Mammary epithelial cell (primary cell): ENCODE data around the gene EPHX1.

Source experiments
- EZH2 ChIP-seq: IDR thresholded peaks from 2 replicates; pipeline ENCODE4 v1.6.1; 2012; ENCODE audit warnings: low read length, inconsistent platforms, borderline replicate concordance
- TF ChIP-seq, protein P1 (sequence below), 2 donors: IDR thresholded peaks in 1 of 2; conservative IDR thresholded peaks in 1 of 2; 2 replicates each; pipeline ENCODE4 v1.5.1; 2011 to 2012; ENCODE audit warnings: inconsistent platforms in 2 of 2, low read length in 2 of 2, mild to moderate bottlenecking in 2 of 2, control low read depth in 1 of 2, low read depth in 1 of 2; ENCODE audit not compliant: insufficient read depth in 1 of 2; ENCODE audit errors: extremely low read depth in 1 of 2

DNA sequence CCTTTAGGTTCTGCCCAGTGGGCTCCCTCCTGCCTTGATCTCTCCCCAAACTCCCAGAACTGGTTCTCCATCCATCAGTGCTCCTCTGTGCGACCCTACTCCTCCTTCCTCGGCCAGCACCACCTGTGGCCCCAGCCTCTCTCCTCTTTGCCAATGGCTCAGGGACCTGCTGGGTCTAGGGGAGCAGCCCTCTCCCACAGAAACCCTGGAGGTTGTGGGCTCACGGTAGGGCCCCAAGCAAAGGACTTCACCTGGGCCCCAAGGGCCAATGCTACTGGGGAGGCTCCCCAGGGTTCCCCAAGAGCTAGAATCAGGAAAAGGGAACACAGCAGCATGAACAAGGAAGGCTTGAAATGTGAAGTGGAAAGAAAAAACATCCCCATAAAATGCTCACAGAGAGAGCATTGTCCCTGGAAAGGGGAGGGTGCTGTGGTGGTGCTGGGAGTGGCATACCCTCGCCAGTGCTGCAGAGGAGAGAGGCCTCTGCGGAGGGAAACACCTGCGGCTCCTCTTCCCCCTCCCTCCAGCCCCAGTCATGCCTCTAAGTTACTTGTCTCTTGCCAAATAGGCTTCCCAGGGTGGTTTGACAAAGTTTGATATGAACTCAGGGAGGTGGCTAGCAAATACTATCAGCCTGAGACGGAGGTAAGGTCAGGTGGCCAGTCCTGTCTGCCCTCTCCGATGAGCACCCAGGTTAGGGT lies 69.7 kb downstream of the EPHX1 start:
- TF ChIP-seq, protein P1, sequence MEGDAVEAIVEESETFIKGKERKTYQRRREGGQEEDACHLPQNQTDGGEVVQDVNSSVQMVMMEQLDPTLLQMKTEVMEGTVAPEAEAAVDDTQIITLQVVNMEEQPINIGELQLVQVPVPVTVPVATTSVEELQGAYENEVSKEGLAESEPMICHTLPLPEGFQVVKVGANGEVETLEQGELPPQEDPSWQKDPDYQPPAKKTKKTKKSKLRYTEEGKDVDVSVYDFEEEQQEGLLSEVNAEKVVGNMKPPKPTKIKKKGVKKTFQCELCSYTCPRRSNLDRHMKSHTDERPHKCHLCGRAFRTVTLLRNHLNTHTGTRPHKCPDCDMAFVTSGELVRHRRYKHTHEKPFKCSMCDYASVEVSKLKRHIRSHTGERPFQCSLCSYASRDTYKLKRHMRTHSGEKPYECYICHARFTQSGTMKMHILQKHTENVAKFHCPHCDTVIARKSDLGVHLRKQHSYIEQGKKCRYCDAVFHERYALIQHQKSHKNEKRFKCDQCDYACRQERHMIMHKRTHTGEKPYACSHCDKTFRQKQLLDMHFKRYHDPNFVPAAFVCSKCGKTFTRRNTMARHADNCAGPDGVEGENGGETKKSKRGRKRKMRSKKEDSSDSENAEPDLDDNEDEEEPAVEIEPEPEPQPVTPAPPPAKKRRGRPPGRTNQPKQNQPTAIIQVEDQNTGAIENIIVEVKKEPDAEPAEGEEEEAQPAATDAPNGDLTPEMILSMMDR (conservative IDR thresholded peaks at IDR 0.05 in 1 of 2, IDR thresholded peaks at IDR 0.05 in 1 of 2; ENCODE audit: extremely low read depth in 1 of 2, insufficient read depth in 1 of 2, low read depth in 1 of 2, low read length in 2 of 2) = no peak
- no peak for TF ChIP-seq EZH2
